Measurements from ENCODE around the gene SULT2A1. TPM values are rescaled to one million over a fixed set of nuclear protein-coding genes. Genes with fewer than 3 reads are reported as not detected.

Gene SULT2A1
- total RNA-seq, 1 experiment from 2014 or later, result 0.27 TPM

- intact Hi-C loops (cut with micrococcal nuclease), result no loop called here
- Histone ChIP-seq H3K9ac (ENCODE audit: low read length) (no peak overlapping the region), H3K79me2 (ENCODE audit: insufficient read depth, low read length) (no peaks in the 10 kb centered on the region), H3K4me1 (ENCODE audit: control insufficient read depth in 1 of 2, insufficient read depth in 2 of 2, low read length in 2 of 2) (no peaks in the 10 kb centered on the region), H3K9me3 (ENCODE audit: control insufficient read depth in 1 of 2, insufficient read depth in 1 of 2, low read depth in 1 of 2, low read length in 2 of 2) (peaks cover 4 to 5% of the 10 kb centered on the region in 2 experiments; a peak in 1 of 4 replicates), H2AFZ (ENCODE audit: low read depth, low read length, poor library complexity, severe bottlenecking) (no peak overlapping the region), H3K27me3 (ENCODE audit: insufficient read depth, low read length) (no peaks in the 10 kb centered on the region), H3K4me2 (ENCODE audit: low read length) (no peak overlapping the region), H3K4me3 (replicated peaks in 1 of 2; ENCODE audit: low read depth in 1 of 2, low read length in 2 of 2) (no peak overlapping the region), H4K20me1 (ENCODE audit: insufficient read depth) (no peaks in the 10 kb centered on the region), H3K27ac (ENCODE audit: low read depth, low read length) (no peak overlapping the region), H3K36me3 (ENCODE audit: control insufficient read depth in 1 of 2, insufficient read depth in 2 of 2, low read length in 2 of 2) (no peaks in the 10 kb centered on the region), H3K9me2 (ENCODE audit: insufficient read depth) (no peaks in the 10 kb centered on the region)
- POLR2A ChIA-PET, result no interaction called here
- DNase-seq (ENCODE audit: low read depth, low spot score) (no peak), ATAC-seq (no peak)
- RAD21 ChIA-PET (ENCODE audit: low non-redundant PET in 1 of 2, low total read pairs in 2 of 2, uncharacterized antibody in 2 of 2, unreplicated experiment in 2 of 2), result no interaction called here
- CTCF ChIA-PET, result no interaction called here
- TF ChIP-seq SRF (IDR thresholded peaks at IDR 0.05; ENCODE audit: low read depth) (no peak), ZNF274 (IDR thresholded peaks at IDR 0.05; ENCODE audit: low read depth, low read length) (no peak), SIN3A (IDR thresholded peaks at IDR 0.05; ENCODE audit: low read depth) (no peak), POLR2AphosphoS5 (IDR thresholded peaks at IDR 0.05; ENCODE audit: low read depth, low read length) (no peak), EZH2phosphoT487 (IDR thresholded peaks at IDR 0.05; ENCODE audit: borderline replicate concordance) (no peak), CBX3 (IDR thresholded peaks at IDR 0.05; ENCODE audit: low read depth) (no peak), ZFX (IDR thresholded peaks at IDR 0.05) (no peak), EZH2 (IDR thresholded peaks at IDR 0.05) (no peak), ZBTB33 (IDR thresholded peaks at IDR 0.05; ENCODE audit: extremely low read depth, insufficient replicate concordance, low read length) (no peak)
- TF ChIP-seq, protein P1, sequence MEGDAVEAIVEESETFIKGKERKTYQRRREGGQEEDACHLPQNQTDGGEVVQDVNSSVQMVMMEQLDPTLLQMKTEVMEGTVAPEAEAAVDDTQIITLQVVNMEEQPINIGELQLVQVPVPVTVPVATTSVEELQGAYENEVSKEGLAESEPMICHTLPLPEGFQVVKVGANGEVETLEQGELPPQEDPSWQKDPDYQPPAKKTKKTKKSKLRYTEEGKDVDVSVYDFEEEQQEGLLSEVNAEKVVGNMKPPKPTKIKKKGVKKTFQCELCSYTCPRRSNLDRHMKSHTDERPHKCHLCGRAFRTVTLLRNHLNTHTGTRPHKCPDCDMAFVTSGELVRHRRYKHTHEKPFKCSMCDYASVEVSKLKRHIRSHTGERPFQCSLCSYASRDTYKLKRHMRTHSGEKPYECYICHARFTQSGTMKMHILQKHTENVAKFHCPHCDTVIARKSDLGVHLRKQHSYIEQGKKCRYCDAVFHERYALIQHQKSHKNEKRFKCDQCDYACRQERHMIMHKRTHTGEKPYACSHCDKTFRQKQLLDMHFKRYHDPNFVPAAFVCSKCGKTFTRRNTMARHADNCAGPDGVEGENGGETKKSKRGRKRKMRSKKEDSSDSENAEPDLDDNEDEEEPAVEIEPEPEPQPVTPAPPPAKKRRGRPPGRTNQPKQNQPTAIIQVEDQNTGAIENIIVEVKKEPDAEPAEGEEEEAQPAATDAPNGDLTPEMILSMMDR (IDR thresholded peaks at IDR 0.05 in 2 of 3, conservative IDR thresholded peaks at IDR 0.05 in 1 of 3; ENCODE audit: borderline replicate concordance in 1 of 3, insufficient read depth in 1 of 3, low read depth in 2 of 3, low read length in 2 of 3), result no peak
- BruUV-seq (replicated peaks), result no TSS peak
These were observed 4.9 kb upstream of the SULT2A1 start for GRCh38 chr19:47890865-47891621.
